CD4-positive, alpha-beta T cell (primary cell): Measurements from ENCODE around the gene CD70. TPM values are rescaled to one million over a fixed set of nuclear protein-coding genes. Genes with fewer than 3 reads are reported as not detected.

Experiments
- ATAC-seq: fragments of 200-7000 bp; cut with Tn5 transposase; one replicate; pipeline ENCODE4 v1.10.0; 2022; ENCODE audit warnings: mild to moderate bottlenecking; ENCODE audit not compliant: poor library complexity
- CTCF ChIA-PET: fragments of 350-600 bp; sonication (Branson Sonifier 250); formaldehyde crosslinking; loops from one replicate; lab custom pipeline; 2021; ENCODE audit warnings: antibody characterized with exemption, inconsistent platforms; lab: Charles Lee
- POLR2A ChIA-PET: fragments of 350-600 bp; sonication (Branson Sonifier 250); formaldehyde crosslinking; loops from one replicate; lab custom pipeline; 2021; ENCODE audit warnings: antibody characterized with exemption, inconsistent platforms; lab: Charles Lee
- DNase-seq, 14 experiments: peaks; one replicate each; pipeline ENCODE4 v3.0.0-alpha.2; 2013 to 2020; ENCODE audit warnings: mixed read lengths in 2 of 14
- H3K27ac ChIP-seq, 2 donors: one replicate each; pipeline versions ENCODE4 v1.5.1 to v1.7.0; 2013; ENCODE audit warnings: low read length in 2 of 2, low read depth in 1 of 2, mild to moderate bottlenecking in 1 of 2
- H3K27me3 ChIP-seq, 2 experiments: 1 replicate in 1 of 2; 2 replicates in 1 of 2; pipeline versions ENCODE4 v1.6.1 to v1.7.0; 2013; ENCODE audit warnings: low read length in 2 of 2, control low read depth in 1 of 2, mild to moderate bottlenecking in 1 of 2, moderate library complexity in 1 of 2; ENCODE audit not compliant: insufficient read depth in 2 of 2, control insufficient read depth in 1 of 2
- H3K36me3 ChIP-seq: one replicate; pipeline ENCODE4 v1.6.1; 2013; ENCODE audit warnings: low read length, control low read depth; ENCODE audit not compliant: insufficient read depth
- H3K4me1 ChIP-seq: one replicate; pipeline ENCODE4 v1.6.1; 2013; ENCODE audit warnings: low read length, control low read depth; ENCODE audit not compliant: insufficient read depth
- H3K4me3 ChIP-seq: one replicate; pipeline ENCODE4 v1.5.1; 2013; ENCODE audit warnings: mild to moderate bottlenecking, low read length, moderate library complexity
- H3K9me3 ChIP-seq, 2 experiments: 1 replicate in 1 of 2; 2 replicates in 1 of 2; pipeline versions ENCODE4 v1.6.1 to v1.7.0; 2013; ENCODE audit warnings: low read length in 2 of 2, mild to moderate bottlenecking in 2 of 2, control low read depth in 1 of 2, moderate library complexity in 1 of 2; ENCODE audit not compliant: control insufficient read depth in 1 of 2, insufficient read depth in 1 of 2
- H3K27ac Mint-ChIP-seq: one replicate; pipeline ENCODE4 v1.8.0; 2020; ENCODE audit warnings: mixed read lengths
- H3K27me3 Mint-ChIP-seq: one replicate; pipeline ENCODE4 v1.8.0; 2021; ENCODE audit warnings: mixed read lengths
- H3K36me3 Mint-ChIP-seq: one replicate; pipeline ENCODE4 v1.8.0; 2021; ENCODE audit warnings: low read depth, mixed read lengths
- H3K4me1 Mint-ChIP-seq: one replicate; pipeline ENCODE4 v1.8.0; 2021; ENCODE audit warnings: low read depth, mixed read lengths
- H3K4me3 Mint-ChIP-seq: one replicate; pipeline ENCODE4 v1.8.0; 2020; ENCODE audit warnings: mild to moderate bottlenecking, mixed read lengths
- H3K9me3 Mint-ChIP-seq: one replicate; pipeline ENCODE4 v1.8.0; 2020; ENCODE audit warnings: mixed read lengths
- CTCF ChIP-seq: fragments of 200-600 bp; IDR thresholded peaks from one replicate; pipeline ENCODE4 v1.8.0; 2022; ENCODE audit warnings: antibody characterized with exemption, mild to moderate bottlenecking
- intact Hi-C, 2 experiments: fragments of 100-400 bp; cut with DNase I in 1 of 2; cut with micrococcal nuclease in 1 of 2; formaldehyde crosslinking; loops; one replicate each; pipeline versions ENCODE4 v1.15.1 to v1.9.0; 2023 to 2025; cut with DNase I, micrococcal nuclease
- total RNA-seq, 174 experiments: library from RNA in 2 of 174; stranded (reverse) in 2 of 174; gene quantifications; one replicate each; pipeline ENCODE4 v1.2.3 and lab custom pipeline; 2021 to 2026

The CD70 gene
- total RNA-seq, 2 experiments from 2014 or later, result not detected

- Histone ChIP-seq H3K27me3 (peaks cover 14 to 23% of the 10 kb centered on the region in 2 experiments), H3K27ac (no peak overlapping the region), H3K36me3 (no peaks in the 10 kb centered on the region), H3K4me1 (no peaks in the 10 kb centered on the region), H3K9me3 (peaks cover 4 to 9% of the 10 kb centered on the region in 2 experiments), H3K4me3 (no peak overlapping the region)
- Mint-ChIP-seq H3K9me3 (no peaks in the 10 kb centered on the region), H3K27me3 (peaks cover 32% of the 10 kb centered on the region), H3K27ac (no peak overlapping the region), H3K4me1 (no peaks in the 10 kb centered on the region), H3K4me3 (no peak overlapping the region), H3K36me3 (no peaks in the 10 kb centered on the region)
- intact Hi-C loops, result no loop called here
- CTCF ChIA-PET, result no interaction called here
- POLR2A ChIA-PET, result no interaction called here
- DNase-seq, result no peak
- no peak for TF ChIP-seq CTCF
- no peak for ATAC-seq
Observed at GRCh38 chr19:6571167-6571566, 19.8 kb downstream of the CD70 start.

GRCh38 chr19:6570764-6571163, 20.2 kb downstream of the CD70 start:
- Histone ChIP-seq H3K27ac (no peak overlapping the region), H3K9me3 (peaks cover 4 to 9% of the 10 kb centered on the region in 2 experiments), H3K4me1 (no peaks in the 10 kb centered on the region), H3K36me3 (no peaks in the 10 kb centered on the region), H3K27me3 (peaks cover 14 to 23% of the 10 kb centered on the region in 2 experiments), H3K4me3 (no peak overlapping the region)
- Mint-ChIP-seq H3K9me3 (no peaks in the 10 kb centered on the region), H3K4me3 (no peak overlapping the region), H3K4me1 (no peaks in the 10 kb centered on the region), H3K27me3 (peaks cover 32% of the 10 kb centered on the region), H3K36me3 (no peaks in the 10 kb centered on the region), H3K27ac (no peak overlapping the region)
- POLR2A ChIA-PET, result no interaction called here
- TF ChIP-seq CTCF, result no peak
- CTCF ChIA-PET, result no interaction called here
- intact Hi-C loops, result no loop called here
- no peak for DNase-seq
- no peak for ATAC-seq

- Histone ChIP-seq H3K9me3 (peaks cover 6 to 9% of the 10 kb centered on the region in 2 experiments), H3K36me3 (no peaks in the 10 kb centered on the region), H3K27me3 (peaks cover 14 to 23% of the 10 kb centered on the region in 2 experiments), H3K4me3 (no peak overlapping the region), H3K27ac (no peak overlapping the region), H3K4me1 (no peaks in the 10 kb centered on the region)
- no peak overlapping the region for H3K27ac Mint-ChIP-seq
- H3K27me3 Mint-ChIP-seq, result peaks cover 40% of the 10 kb centered on the region
- DNase-seq (no peak), ATAC-seq (no peak)
- no peak overlapping the region for H3K4me3 Mint-ChIP-seq
- H3K36me3 Mint-ChIP-seq, result no peaks in the 10 kb centered on the region
- H3K4me1 Mint-ChIP-seq, result no peaks in the 10 kb centered on the region
- TF ChIP-seq CTCF, result no peak
- peaks cover 6% of the 10 kb centered on the region for H3K9me3 Mint-ChIP-seq
- intact Hi-C loops, result no loop called here
- CTCF ChIA-PET, result no interaction called here
- POLR2A ChIA-PET, result no interaction called here
Observed at GRCh38 chr19:6568816-6569215, 22.1 kb downstream of the CD70 start.
